CD4-positive, alpha-beta T cell treated with Interleukin-17A for 1 hour (primary cell): Measurements from ENCODE around the gene TNFRSF14.

Source experiments
- DNase-seq: peaks from one replicate; pipeline ENCODE4 v3.0.0-alpha.2; 2020

Gene TNFRSF14

DNA sequence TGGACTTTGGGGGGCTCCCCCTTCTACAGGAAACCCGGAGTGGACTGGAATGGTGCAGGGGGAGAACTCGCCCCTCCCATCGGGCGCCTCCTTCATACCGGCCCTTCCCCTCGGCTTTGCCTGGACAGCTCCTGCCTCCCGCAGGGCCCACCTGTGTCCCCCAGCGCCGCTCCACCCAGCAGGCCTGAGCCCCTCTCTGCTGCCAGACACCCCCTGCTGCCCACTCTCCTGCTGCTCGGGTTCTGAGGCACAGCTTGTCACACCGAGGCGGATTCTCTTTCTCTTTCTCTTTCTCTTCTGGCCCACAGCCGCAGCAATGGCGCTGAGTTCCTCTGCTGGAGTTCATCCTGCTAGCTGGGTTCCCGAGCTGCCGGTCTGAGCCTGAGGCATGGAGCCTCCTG, at the start of gene TNFRSF14:
TSS of gene TNFRSF14 (plus strand) at position 95 of the 401 bp plus-strand sequence. CDS start at position 389, 294 bp downstream.
- DNase-seq: peak; percentile 85

- DNase-seq: no peak
Observed at GRCh38 chr1:2506901-2507565, 49.1 kb upstream of the TNFRSF14 start.

- no peak for DNase-seq
Observed at GRCh38 chr1:2507744-2508155, 48.4 kb upstream of the TNFRSF14 start.

- DNase-seq: no peak
Observed at GRCh38 chr1:2508180-2508579, 48.0 kb upstream of the TNFRSF14 start.

GRCh38 chr1:2508751-2509150, 47.4 kb upstream of the TNFRSF14 start:
- no peak for DNase-seq

GRCh38 chr1:2509589-2509988, 46.6 kb upstream of the TNFRSF14 start:
- no peak for DNase-seq

DNA sequence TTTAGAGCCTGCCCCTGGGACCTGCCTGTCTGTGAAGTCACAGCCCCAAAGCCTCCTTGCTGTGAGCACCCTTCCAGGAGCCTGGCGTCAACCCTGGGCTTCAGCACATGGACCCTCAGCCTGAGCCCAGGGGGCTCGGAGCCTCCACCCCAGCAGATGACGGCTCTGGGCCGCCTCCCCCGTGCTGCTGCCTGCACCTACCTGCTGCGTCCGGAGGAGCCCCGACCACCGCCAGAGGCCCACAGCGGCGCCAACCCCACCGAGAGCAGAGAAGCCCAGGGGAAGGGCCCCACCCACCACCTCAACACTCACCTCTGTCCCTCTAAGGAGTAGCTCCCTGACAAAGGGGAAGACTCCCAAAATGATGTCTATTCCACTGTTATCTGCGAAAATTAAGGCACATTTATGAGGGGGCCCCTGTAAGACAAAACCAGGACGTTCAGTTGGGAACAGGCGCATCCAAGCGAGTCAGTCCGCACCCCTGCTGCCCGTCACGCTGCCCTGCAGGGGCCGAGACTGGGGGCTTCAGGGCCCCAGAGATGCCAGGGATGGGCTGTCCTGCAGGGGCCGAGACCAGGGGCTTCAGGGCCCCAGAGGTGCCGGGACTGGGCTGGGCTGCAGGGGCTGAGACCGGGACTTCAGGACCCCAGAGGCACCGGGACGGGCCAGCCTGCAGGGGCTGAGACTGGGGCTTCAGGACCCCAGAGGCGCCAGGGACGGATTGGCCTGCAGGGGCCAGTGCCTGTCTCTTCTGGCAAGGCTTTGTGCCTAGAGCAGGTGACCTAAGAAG, 45.6 kb upstream of the TNFRSF14 start:
- no peak for DNase-seq

GRCh38 chr1:2512862-2513421, 43.2 kb upstream of the TNFRSF14 start:
- no peak for DNase-seq

DNA sequence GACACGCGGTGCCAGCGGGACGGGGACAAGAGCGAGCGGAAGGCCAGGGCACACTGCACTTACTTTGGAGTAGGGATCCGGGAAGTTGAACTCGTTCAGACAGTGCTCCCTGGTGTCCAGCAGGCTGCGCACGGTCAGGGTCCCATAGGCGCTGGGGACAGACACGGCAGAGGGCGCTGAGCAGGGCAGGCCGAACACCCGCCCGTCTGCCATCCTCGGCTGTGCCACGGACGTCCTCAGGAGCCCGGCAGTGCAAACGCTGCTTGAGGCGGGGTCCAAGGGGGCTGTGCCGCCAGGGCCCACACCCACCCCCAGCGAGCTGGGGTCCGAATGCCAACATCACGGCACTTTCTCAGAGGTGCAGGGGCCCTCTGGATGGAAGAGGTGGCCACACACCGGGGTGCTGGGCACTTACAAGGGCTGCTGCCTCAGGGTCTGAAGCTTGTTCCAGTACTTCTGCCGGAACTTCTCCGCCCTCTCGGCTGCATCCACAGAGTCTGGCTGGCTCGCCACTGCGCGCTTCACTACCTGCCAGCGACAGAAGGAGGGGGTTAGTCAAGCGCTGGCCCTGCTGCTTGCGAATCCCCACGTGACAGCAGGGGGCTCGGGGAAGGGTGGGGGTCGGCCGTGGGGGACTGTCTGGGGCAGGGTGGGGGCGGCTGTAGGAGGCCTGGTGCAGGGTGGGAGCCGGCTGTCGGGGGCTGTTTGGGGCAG, 42.1 kb upstream of the TNFRSF14 start:
- no peak for DNase-seq

- DNase-seq: no peak
Observed at GRCh38 chr1:2514863-2515762, 41.1 kb upstream of the TNFRSF14 start.

DNA sequence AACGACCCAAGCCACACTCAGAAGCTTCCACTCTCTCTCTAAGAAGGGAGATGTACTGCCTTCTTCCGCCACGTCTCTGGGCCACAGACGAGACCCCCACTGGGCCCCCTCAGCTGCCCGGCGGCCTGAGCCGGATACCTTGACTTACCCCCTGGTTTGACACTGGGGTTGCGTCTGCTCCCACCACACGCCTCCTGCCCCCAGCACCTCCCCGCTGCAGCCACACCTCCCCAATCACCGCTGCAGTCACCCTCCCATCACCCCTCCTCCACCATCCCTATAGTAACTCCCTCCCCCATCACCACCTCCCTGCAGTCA, 40.4 kb upstream of the TNFRSF14 start:
- DNase-seq: no peak

DNA sequence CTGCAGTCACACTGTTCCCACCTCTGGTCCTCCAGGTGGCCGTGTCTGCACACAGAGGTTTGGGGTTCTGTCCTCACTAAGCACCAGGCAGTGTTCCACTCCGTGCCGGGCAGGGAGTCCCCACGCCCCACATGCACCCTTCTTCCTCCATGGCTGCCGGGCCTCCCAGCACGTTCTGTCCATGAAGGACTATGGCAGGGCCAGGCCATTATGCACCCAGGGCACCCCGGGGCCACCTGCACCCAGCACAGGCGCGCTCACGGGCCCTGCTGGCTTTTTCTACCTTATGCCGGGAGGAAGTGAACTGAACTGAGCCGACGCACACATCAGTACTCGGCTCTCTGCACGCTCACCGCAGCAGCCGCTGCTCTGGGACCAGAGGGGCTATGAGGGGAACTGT, 40.0 kb upstream of the TNFRSF14 start:
- DNase-seq: no peak

DNA sequence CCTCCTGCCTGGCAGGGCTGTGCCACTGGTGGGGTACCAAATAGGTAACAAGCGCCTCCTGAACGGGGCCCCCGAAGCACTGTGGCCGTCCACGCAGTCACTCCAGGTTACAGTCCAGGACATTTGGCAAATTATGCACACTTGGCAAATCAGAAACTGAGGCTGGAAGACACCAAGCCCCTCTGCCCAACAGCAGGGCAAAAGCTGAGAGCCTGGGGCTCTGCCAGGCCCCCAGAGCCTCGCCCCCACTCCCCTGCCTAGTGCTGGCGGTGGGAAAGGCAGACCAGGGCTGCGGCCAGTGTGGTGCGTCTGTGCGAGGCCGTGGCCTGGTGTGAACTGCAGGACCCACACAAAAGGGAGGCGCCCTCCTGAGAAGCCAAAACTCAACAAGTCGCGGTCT, 39.2 kb upstream of the TNFRSF14 start:
- DNase-seq: no peak

DNA sequence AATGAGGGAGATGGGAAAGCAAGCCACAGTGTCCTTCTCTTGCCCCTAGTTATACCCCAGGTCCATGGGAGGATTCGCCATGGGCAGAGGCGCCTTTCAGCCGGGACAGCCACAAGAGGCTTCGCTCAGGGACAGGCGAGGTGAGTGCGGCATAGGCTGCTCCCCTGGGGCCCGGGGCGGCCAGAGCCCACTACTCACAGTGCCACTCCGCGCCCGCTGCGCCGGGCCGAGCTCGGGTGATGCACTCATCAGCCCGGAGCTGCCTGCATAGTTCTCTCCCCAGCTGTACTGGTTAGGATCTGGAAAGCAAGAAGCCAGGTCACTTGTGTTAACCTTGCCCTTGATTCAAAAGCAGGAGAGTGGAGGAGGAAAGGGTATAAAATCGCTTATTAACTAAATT, 38.2 kb upstream of the TNFRSF14 start:
- DNase-seq: no peak

GRCh38 chr1:2518528-2518927, 37.6 kb upstream of the TNFRSF14 start:
- DNase-seq: no peak

DNA sequence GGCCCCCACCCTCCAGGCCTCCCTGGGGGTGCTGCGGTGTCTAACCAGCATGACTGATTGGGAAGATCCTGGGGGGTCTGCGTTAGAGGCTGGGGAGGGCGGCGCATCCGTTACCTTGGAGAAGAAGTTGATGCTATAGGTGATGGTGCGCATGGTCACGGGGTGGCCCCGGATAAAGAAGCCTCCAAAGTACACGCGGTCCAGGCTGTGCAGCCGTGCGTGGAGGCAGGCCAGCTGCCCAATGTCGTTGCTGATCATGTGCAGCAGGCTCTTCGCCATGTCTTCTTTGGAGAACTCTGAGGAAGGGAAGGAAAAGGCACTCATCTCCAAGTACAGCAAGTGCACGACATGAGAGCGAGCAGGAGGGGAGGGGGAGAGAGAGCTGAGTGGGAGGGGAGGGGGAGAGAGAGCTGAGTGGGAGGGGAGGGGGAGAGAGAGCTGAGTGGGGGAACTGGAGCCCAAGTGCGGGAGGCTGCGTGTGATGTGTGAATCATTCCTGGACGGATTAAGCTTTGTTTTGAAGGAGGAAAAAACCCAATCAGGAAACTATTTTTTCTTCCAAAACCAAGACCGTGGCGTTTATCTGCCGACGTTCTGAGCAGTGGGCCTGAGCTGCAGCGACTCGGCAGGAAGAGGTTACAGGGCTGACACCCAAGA, 37.0 kb upstream of the TNFRSF14 start:
- no peak for DNase-seq

DNA sequence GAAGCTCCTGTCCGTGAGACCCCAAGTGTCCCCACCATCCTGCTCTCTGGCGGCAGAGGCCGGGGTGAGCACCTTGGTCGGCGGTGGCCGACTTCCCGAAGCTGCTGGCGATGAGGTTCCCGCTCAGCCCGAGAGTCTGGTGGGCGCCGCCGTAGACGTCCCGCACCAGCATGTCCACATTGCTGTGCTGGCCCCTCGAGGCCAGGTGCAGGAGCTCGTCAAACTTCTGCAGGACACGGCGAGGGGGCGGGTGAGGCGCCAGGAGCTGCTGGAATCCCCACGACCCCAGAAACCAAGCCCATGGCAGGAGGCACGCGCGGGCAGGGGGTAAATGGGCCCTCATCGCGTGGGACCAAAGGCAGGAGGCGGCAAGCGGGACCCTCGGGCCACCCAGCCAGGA, 36.4 kb upstream of the TNFRSF14 start:
- no peak for DNase-seq

DNA sequence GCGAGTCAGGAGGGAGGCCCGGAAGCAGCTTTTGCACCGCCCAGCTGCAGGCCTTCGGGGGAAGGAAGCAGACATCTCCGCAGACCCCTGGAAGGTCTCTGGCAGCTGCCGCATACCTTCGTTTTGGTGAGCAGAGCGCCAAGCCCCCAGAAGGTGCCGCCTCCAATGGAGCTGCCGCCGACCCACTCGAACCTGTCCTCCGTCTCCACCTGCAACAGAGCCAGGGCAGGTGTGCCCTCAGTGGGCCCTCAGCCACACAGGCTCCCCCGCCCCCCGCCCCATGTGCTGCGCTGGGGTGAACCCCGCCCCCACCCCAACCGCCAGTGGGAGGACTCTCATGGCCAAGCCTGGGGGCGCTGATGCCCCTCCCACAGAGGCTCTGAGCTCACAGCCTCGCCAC, 36.0 kb upstream of the TNFRSF14 start:
- no peak for DNase-seq

GRCh38 chr1:2520806-2521205, 35.4 kb upstream of the TNFRSF14 start:
- DNase-seq: no peak

GRCh38 chr1:2522230-2522629, 33.9 kb upstream of the TNFRSF14 start:
- no peak for DNase-seq

DNA sequence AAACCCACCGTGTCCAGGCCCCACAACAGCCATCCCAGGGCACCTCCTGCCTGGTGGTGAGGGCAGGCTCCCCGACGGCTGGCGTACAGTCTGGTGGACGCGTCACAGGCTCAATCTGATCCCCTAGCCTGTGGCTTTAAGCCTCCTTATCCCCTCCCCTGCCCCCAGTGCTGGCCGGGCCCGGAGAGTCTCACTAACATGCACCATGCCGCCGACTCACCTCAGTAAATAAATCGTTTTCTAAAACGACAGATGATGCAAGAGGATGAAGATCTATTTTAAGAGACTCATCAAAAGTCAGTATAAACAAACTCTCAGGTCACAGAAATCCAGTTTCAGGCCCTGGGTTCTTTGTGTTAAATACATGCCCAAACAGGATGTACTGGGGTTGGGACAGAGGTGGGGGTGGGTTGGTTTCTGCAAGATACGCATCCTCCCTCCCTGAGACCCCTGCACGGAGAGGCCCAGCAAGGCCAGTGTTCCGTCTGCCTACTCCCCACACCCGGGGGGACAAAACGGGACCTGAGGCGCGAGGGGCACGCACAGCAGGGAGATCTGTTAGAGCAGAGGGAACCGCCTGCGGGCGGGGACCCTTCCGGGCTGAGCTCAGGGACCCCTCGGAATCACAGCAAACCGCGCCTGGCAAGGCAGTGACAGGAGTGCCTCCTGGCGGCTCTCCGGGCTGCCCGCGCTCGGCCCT, 32.8 kb upstream of the TNFRSF14 start:
- DNase-seq: no peak
